Fibroblast of mammary gland (primary cell): ENCODE results near the gene POC1B.
A peak's percentile ranks its signal among the peaks of the same experiment; 100 is the strongest.

Experiments
- DNase-seq: peaks from one replicate; pipeline ENCODE4 v3.0.0-alpha.2; 2010; ENCODE audit warnings: low read depth
- H3K4me3 ChIP-seq: 2 replicates; pipeline ENCODE4 v1.5.1; 2011; ENCODE audit warnings: low read depth, mild to moderate bottlenecking, low read length, moderate library complexity; ENCODE audit not compliant: control insufficient read depth
- TF ChIP-seq, protein P1 (sequence below): conservative IDR thresholded peaks from 2 replicates; pipeline ENCODE4 v1.5.1; 2011; ENCODE audit warnings: low read depth, low read length, inconsistent platforms; ENCODE audit not compliant: control insufficient read depth, insufficient read depth

POC1B gene

DNA sequence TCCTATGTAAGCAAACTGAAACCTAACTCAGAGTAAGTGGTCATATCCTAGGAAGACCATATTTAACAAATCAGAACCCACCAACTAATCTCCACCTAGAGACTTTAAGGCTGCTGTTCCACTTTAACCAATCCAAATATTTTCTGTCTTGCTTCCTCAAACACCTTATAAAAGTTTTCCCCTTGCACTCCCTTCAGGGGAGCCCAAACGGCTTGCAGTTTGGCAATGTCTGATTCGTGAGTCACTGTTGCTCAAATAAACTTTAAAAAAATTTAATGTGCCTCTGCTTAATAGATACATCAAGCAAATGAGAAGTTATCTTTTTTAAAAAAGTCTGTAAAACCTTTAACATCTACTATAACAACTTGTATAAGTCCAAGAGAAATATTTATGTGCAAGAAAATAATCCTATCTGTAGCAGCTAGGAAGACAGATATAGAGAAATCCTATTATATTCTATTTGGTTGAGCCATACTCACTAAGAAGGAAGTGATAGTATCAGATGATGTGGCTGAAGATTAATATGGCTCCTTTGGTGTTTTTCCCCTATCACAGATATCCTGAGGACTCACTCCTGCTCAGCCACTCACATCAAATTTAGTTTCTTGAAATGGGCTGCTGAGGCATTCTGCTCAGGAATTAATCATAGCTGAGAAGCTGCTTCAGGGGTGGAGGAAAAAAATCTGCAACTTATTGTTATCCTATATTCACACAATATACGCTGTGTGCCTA is 108.4 kb downstream of the POC1B start:
- TF ChIP-seq, protein P1, sequence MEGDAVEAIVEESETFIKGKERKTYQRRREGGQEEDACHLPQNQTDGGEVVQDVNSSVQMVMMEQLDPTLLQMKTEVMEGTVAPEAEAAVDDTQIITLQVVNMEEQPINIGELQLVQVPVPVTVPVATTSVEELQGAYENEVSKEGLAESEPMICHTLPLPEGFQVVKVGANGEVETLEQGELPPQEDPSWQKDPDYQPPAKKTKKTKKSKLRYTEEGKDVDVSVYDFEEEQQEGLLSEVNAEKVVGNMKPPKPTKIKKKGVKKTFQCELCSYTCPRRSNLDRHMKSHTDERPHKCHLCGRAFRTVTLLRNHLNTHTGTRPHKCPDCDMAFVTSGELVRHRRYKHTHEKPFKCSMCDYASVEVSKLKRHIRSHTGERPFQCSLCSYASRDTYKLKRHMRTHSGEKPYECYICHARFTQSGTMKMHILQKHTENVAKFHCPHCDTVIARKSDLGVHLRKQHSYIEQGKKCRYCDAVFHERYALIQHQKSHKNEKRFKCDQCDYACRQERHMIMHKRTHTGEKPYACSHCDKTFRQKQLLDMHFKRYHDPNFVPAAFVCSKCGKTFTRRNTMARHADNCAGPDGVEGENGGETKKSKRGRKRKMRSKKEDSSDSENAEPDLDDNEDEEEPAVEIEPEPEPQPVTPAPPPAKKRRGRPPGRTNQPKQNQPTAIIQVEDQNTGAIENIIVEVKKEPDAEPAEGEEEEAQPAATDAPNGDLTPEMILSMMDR, result no peak
- DNase-seq, result peak; percentile 42

DNA sequence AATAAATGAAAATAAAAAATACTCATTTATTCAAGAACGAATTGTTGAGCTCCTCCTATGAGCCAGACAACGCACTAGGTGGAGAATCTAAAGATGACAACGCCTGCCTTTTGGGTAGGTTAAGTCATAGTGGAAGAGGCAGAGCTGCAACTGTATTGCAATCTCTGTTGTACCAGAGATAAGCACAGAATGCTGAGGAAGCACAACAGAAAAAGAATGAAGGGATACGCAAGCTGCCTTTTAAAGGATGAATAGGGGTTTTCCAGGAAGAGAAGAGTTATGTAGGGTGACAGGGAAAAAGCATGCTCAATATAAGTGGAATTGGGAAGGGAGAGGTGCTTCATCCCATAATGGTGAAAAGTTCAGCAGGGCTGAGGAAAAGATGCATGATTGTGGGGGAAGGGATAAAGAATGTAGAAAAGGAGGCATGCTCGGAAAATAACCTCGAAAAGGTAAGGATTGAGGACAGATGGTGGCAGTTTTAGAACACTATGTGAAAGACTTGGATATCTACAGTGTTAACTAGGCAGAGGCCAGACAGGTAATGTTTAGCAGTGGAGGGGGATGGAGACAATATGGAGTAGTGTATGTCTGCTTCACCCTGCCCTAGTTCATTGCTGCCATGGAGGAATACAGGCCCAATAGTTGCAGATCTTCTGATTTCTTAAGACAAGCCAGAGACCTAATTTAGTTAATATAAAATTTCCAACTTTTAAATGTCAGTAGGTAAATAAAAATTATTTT is 109.6 kb downstream of the POC1B start:
- no peak for DNase-seq
- H3K4me3 ChIP-seq, result no peak overlapping the region
- TF ChIP-seq, protein P1, result no peak

More for the DNA sequence above, 108.4 kb downstream of the POC1B start:
- no peak overlapping the region for H3K4me3 ChIP-seq

GRCh38 chr12:89414851-89415250 is 111.0 kb downstream of the POC1B start:
- TF ChIP-seq, protein P1, result no peak
- DNase-seq, result peak; percentile 43
- no peak overlapping the region for H3K4me3 ChIP-seq

GRCh38 chr12:89414322-89414721 is 111.5 kb downstream of the POC1B start:
- TF ChIP-seq, protein P1, result no peak
- H3K4me3 ChIP-seq, result no peak overlapping the region
- no peak for DNase-seq

DNA sequence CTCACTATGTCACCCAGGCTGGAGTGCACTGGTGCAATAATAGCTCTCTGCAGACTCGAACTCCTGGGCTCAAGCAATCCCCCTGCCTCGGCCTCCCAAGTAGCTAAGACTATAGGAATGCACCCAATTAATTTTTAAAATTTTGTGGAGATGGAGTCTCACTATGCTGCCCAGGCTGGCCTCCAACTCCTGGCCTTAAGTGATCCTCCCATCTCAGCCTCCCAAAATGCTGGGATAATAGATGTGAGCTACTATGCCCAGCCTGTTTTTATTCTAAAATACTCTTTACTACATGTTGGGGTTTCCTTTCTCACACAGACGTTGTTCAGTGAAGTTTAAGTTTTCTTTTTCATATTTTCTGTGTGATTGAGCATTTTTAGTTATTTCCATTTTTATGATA is 112.6 kb downstream of the POC1B start:
- TF ChIP-seq, protein P1, result no peak
- DNase-seq, result no peak
- no peak overlapping the region for H3K4me3 ChIP-seq

GRCh38 chr12:89412665-89413064 is 113.2 kb downstream of the POC1B start:
- H3K4me3 ChIP-seq, result no peak overlapping the region
- no peak for DNase-seq
- TF ChIP-seq, protein P1, result no peak
